Measurements from ENCODE around the gene GAS2L3.
"Not testable (repeated sequence)": the region's sequence is repeated elsewhere in the genome, so short reads cannot be mapped to it uniquely, and the experiment has no call there.

Gene GAS2L3

DNA sequence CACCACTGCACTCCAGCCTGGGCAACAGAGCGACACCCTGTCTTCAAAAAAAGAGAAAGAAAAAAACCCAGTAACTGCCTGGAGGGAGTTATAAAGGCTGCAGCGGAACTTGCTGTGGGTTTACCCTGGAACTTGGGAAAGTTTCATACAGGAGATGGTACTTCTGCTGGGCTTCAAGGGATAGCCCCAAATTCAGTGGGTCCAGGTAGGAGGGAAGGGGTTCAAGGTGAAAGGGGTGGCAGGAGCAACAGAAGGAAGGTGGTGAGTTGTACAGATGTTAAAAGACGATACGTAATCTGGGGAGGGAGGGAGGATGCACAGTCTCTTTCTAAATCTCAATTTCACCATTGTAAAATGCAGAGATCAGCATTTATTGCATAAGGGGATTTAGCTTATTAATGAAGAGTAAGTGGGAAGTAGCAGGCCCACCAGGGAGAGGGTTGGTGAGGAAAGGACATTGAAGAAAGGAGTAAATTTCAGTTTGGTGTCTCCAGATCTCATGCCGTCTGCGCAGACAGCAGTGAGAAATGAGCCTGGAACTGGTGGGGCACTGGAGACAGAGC lies 8.5 kb upstream of the GAS2L3 start:
- H3K4me1 Mint-ChIP-seq, result no peaks in the 10 kb centered on the region
- no peak overlapping the region for H3K27ac Mint-ChIP-seq
- H3K9me3 Mint-ChIP-seq, result no peaks in the 10 kb centered on the region

DNA sequence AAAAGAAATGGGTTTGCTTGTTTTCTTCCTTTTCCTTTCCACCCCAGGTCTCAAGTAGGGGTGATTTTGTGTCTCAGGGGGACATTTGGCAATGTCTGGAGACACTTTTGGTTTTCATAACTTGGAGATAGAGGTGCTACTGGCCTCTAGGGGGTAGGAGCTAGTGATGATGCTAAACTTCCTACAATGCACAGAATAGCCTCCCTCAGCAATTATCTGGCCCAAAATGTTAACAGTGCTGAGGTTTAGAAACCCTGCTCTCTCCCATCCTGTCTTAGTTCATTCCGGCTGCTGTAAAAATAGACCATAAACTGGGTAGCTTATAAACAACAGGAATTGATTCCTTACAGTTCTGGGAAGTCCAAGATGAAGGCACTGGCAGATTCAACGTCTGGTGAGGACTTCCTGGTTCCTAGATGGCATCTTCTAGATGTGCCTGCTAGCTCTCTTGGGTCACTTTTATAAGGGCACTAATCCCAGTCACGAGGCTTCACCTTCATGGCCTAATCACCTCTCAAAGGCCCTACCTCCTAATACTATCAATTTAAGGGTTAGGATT lies 7.4 kb upstream of the GAS2L3 start:
- Mint-ChIP-seq H3K4me1 (no peaks in the 10 kb centered on the region), H3K4me3 (no peak overlapping the region), H3K9me3 (no peaks in the 10 kb centered on the region), H3K36me3 (no peaks in the 10 kb centered on the region), H3K27ac (no peak overlapping the region)
- DNase-seq (ENCODE audit: low spot score in 2 of 2) (no peak), ATAC-seq (no peak)

More for the DNA sequence above, 8.5 kb upstream of the GAS2L3 start:
- H3K36me3 Mint-ChIP-seq, result no peaks in the 10 kb centered on the region
- ATAC-seq (no peak), DNase-seq (ENCODE audit: low spot score in 2 of 2) (no peak)
- H3K4me3 Mint-ChIP-seq, result no peak overlapping the region

DNA sequence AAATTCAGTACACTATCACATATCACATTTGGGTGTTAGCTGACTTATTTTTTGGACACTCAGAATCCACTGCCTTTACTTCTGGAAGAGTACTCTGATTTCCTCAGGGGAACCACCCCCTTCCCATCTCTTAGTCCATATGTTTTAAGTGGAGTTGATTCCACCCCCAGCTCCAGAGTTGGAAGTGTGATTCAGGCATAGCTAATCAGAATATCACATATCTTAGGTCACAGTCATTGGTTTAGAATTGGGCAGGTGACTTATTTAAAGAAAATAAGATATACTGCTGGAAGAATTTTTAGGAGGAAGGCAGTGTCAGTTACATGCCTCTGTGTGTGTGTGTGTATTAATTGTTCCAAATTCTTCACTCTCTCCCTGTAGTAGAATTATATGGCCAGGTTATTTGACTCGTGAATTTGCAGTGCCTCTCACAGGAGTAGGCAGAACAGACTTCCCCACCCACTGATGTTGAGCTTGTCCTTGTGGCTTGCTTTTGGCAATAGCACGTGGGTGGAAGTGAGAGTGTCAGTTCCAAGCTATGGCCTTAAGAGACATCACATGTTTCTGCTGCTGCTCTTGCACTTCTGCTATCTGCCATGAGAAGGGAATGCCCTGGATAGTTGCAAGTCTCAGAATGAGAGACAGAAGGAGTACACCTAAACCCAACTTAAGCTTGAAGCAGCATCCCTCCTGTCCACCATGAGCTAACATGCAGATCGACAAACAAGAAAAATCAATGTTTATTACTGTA lies 6.4 kb upstream of the GAS2L3 start:
- no peak overlapping the region for H3K4me3 Mint-ChIP-seq
- no peaks in the 10 kb centered on the region for H3K9me3 Mint-ChIP-seq
- H3K4me1 Mint-ChIP-seq, result no peaks in the 10 kb centered on the region
- no peak overlapping the region for H3K27ac Mint-ChIP-seq
- H3K36me3 Mint-ChIP-seq, result no peaks in the 10 kb centered on the region
- ATAC-seq (peak; percentile 37), DNase-seq (ENCODE audit: low spot score in 2 of 2) (no peak)

GRCh38 chr12:100567945-100568344 lies 5.5 kb upstream of the GAS2L3 start:
- DNase-seq (ENCODE audit: low spot score in 2 of 2) (no peak), ATAC-seq (no peak)
- no peaks in the 10 kb centered on the region for H3K4me1 Mint-ChIP-seq
- no peak overlapping the region for H3K4me3 Mint-ChIP-seq
- no peak overlapping the region for H3K27ac Mint-ChIP-seq
- no peaks in the 10 kb centered on the region for H3K9me3 Mint-ChIP-seq
- H3K36me3 Mint-ChIP-seq, result no peaks in the 10 kb centered on the region

- Mint-ChIP-seq H3K27ac (no peak overlapping the region), H3K4me3 (no peak overlapping the region), H3K36me3 (no peaks in the 10 kb centered on the region), H3K4me1 (peaks cover 10% of the 10 kb centered on the region), H3K9me3 (no peaks in the 10 kb centered on the region)
- no peak for ATAC-seq
- no peak for DNase-seq (ENCODE audit: low spot score in 2 of 2)
These were observed 1.3 kb upstream of the GAS2L3 start for GRCh38 chr12:100572184-100572583.

GRCh38 chr12:100574187-100575074 lies 947 bp downstream of the GAS2L3 start:
- ATAC-seq, result no peak
- H3K4me1 Mint-ChIP-seq, result peaks cover 10% of the 10 kb centered on the region

DNA sequence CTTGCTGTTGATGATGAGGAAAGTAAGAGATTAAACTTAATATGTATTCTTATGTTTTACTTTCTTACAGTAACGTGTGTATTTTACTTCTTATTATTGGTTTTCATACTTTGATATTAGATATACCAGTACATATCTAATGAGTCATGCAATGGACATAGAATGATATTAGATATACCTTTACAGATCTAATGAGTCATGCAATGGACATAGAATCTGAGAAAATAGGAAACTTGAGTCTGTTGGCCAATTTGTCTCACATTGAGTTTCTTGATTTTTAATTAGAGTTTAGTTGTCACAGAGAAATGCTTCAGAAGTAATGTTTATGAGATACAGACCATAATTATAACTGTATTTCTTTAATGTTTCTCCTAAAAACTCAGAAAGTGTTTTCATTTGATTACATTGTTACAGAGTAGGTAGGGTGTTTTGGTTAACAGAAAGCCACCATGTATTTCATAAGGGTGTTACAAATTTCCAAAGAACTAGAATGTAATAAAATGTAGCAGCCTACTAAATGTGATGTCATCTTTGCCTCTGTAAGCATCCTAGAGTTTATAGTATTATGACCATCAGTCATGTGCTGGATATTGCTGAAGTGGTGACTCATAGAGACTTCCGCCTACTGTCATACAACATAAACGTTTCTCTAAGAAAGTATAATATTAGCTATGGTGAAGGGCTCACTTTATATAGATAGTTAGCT lies 3.0 kb downstream of the GAS2L3 start:
- ATAC-seq (no peak), DNase-seq (ENCODE audit: low spot score in 2 of 2) (no peak)
- Mint-ChIP-seq H3K27ac (no peak overlapping the region), H3K4me3 (no peak overlapping the region), H3K36me3 (no peaks in the 10 kb centered on the region), H3K9me3 (no peaks in the 10 kb centered on the region), H3K4me1 (peaks cover 10% of the 10 kb centered on the region)

More at GRCh38 chr12:100574187-100575074, 947 bp downstream of the GAS2L3 start:
- no peaks in the 10 kb centered on the region for H3K9me3 Mint-ChIP-seq
- H3K27ac Mint-ChIP-seq, result peak overlapping the region; percentile 82
- H3K4me3 Mint-ChIP-seq, result peak overlapping the region; percentile 80
- DNase-seq (ENCODE audit: low spot score in 2 of 2), result no peak
- H3K36me3 Mint-ChIP-seq, result no peaks in the 10 kb centered on the region

DNA sequence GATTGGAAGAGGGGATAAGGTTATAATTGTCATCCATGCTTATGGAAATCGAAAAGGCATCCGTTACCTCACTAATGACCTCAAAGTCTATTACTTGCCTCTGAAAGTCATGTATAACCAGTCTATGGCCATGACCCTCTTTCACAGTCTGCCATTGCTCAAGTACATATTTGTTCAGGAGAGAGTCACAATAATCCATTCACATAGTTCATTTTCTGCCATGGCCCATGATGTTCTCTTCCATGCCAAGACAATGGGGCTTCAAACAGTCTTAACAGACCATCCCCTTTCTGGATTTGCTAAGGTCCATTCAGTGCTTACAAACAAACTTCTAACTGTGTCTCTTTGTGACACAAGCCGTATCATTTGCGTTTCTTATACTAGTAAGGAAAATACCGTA lies 5.4 kb downstream of the GAS2L3 start:
- Mint-ChIP-seq H3K4me3 (no peak overlapping the region), H3K4me1 (peaks cover 6% of the 10 kb centered on the region), H3K27ac (no peak overlapping the region)

GRCh38 chr12:100579844-100580243 lies 6.4 kb downstream of the GAS2L3 start:
- Mint-ChIP-seq H3K36me3 (no peaks in the 10 kb centered on the region), H3K4me3 (no peak overlapping the region), H3K27ac (no peak overlapping the region), H3K9me3 (peaks cover 2% of the 10 kb centered on the region), H3K4me1 (no peaks in the 10 kb centered on the region)
- ATAC-seq (no peak), DNase-seq (ENCODE audit: low spot score in 2 of 2) (no peak)

More for the DNA sequence above, 5.4 kb downstream of the GAS2L3 start:
- ATAC-seq (no peak), DNase-seq (ENCODE audit: low spot score in 2 of 2) (no peak)
- Mint-ChIP-seq H3K36me3 (no peaks in the 10 kb centered on the region), H3K9me3 (peaks cover 2% of the 10 kb centered on the region)

DNA sequence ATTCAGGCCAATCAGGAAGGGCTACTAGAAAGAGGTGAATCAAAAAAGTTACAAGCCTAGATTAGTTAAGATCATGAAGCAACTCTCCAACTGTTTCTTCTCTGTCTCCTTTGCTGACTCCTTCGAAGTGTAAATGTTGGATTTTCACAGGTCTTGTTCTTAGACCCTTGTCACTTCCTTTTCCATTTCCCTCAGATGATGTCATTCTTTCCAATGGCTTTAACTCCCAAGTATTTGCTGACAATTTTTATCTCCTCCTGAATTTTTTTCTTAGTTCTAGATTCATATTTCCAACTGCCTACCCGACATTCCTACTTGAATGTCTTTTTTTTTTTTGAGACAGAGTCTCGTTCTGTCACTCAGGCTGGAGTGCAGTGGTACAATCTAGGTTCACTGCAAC lies 10.8 kb downstream of the GAS2L3 start:
- no peak overlapping the region for H3K27ac Mint-ChIP-seq
- H3K4me3 Mint-ChIP-seq, result no peak overlapping the region
- no peaks in the 10 kb centered on the region for H3K36me3 Mint-ChIP-seq
- peaks cover 20% of the 10 kb centered on the region for H3K9me3 Mint-ChIP-seq
- H3K4me1 Mint-ChIP-seq, result no peaks in the 10 kb centered on the region
- no peak for ATAC-seq
- no peak for DNase-seq (ENCODE audit: low spot score in 2 of 2)

- Mint-ChIP-seq H3K36me3 (no peaks in the 10 kb centered on the region), H3K27ac (no peak overlapping the region), H3K9me3 (peaks cover 6% of the 10 kb centered on the region), H3K4me3 (no peak overlapping the region), H3K4me1 (no peaks in the 10 kb centered on the region)
- no peak for DNase-seq (ENCODE audit: low spot score in 2 of 2)
- ATAC-seq, result no peak
These were observed 18.5 kb downstream of the GAS2L3 start for GRCh38 chr12:100591979-100592378.

- Mint-ChIP-seq H3K4me1 (no peaks in the 10 kb centered on the region), H3K27ac (no peak overlapping the region)
- DNase-seq (ENCODE audit: low spot score in 2 of 2), result no peak
These were observed 20.0 kb downstream of the GAS2L3 start for GRCh38 chr12:100593490-100593889.

GRCh38 chr12:100601626-100602025 lies 28.1 kb downstream of the GAS2L3 start:
- Mint-ChIP-seq H3K36me3 (no peaks in the 10 kb centered on the region), H3K4me1 (no peaks in the 10 kb centered on the region), H3K9me3 (no peaks in the 10 kb centered on the region), H3K4me3 (no peak overlapping the region), H3K27ac (no peak overlapping the region)
- ATAC-seq, result no peak
- DNase-seq (ENCODE audit: low spot score in 2 of 2), result no peak

More at GRCh38 chr12:100593490-100593889, 20.0 kb downstream of the GAS2L3 start:
- Mint-ChIP-seq H3K36me3 (no peaks in the 10 kb centered on the region), H3K4me3 (no peak overlapping the region), H3K9me3 (peaks cover 2% of the 10 kb centered on the region)
- no peak for ATAC-seq

DNA sequence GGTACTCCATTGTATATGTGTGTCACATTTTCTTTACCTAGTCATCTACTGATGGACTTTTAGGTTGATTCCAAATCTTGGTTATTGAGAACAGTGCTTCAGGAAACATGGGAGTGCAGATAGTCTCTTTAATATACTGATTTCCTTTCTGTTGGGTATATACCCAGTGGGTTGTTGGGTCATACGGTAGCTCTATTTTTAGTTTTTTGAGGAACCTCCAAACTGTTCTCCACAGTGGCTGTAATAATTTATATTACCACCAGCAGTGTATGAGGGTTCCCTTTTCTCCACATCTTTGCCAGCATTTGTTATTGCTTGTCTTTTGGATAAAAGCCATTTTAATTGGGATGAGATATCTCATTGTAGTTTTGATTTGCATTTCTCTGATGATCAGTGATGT lies 29.5 kb downstream of the GAS2L3 start:
- H3K4me3 Mint-ChIP-seq; H3K4me1 Mint-ChIP-seq; H3K27ac Mint-ChIP-seq; DNase-seq (ENCODE audit: low spot score in 2 of 2); H3K9me3 Mint-ChIP-seq; H3K36me3 Mint-ChIP-seq; ATAC-seq: not testable (repeated sequence)

- peak; percentile 13 for ATAC-seq
- Mint-ChIP-seq H3K36me3 (no peaks in the 10 kb centered on the region), H3K27ac (no peak overlapping the region), H3K4me3 (no peak overlapping the region), H3K9me3 (peaks cover 4% of the 10 kb centered on the region), H3K4me1 (no peaks in the 10 kb centered on the region)
- DNase-seq (ENCODE audit: low spot score in 2 of 2), result no peak
These were observed 35.3 kb downstream of the GAS2L3 start for GRCh38 chr12:100608776-100609175.
